HG02588 (cell line): ENCODE data around the gene PNCK.
"Not testable (repeated sequence)": the region's sequence is repeated elsewhere in the genome, so short reads cannot be mapped to it uniquely, and the experiment has no call there.

Experiments
- ATAC-seq: cut with Tn5 transposase; IDR thresholded peaks from one replicate; pipeline ENCODE4 v1.9.1; 2021; ENCODE audit warnings: mild to moderate bottlenecking, moderate library complexity; ENCODE audit not compliant: unreplicated experiment

PNCK gene

DNA sequence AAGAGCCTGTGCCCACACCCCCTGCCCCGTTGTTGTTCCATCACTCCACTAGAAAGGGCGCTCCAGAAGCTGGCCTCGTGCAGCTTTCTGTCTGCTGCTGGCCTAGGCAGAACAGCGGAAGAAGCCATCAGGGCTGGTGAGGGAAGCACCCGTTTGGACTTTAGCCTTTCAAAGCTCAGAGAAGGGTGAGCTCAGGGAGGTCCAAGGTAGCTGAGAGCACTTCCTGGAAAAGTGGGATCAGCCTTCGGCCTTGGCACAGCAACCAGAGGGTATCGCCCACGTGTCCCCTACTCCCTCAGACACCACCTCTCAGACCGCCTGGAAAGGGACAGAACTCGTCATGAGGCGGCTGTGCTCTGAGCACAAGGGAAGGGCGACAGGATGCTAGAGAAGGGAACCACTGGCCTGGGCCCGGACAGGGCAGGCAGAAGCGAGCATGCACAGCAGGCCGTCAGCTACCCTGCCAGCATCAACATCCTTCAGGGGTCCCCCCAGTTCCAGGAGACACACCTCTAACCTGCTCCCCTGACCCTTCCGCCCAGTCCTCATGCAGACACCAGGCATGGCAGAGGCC lies 25.7 kb upstream of the PNCK start:
- ATAC-seq: not testable (repeated sequence)

DNA sequence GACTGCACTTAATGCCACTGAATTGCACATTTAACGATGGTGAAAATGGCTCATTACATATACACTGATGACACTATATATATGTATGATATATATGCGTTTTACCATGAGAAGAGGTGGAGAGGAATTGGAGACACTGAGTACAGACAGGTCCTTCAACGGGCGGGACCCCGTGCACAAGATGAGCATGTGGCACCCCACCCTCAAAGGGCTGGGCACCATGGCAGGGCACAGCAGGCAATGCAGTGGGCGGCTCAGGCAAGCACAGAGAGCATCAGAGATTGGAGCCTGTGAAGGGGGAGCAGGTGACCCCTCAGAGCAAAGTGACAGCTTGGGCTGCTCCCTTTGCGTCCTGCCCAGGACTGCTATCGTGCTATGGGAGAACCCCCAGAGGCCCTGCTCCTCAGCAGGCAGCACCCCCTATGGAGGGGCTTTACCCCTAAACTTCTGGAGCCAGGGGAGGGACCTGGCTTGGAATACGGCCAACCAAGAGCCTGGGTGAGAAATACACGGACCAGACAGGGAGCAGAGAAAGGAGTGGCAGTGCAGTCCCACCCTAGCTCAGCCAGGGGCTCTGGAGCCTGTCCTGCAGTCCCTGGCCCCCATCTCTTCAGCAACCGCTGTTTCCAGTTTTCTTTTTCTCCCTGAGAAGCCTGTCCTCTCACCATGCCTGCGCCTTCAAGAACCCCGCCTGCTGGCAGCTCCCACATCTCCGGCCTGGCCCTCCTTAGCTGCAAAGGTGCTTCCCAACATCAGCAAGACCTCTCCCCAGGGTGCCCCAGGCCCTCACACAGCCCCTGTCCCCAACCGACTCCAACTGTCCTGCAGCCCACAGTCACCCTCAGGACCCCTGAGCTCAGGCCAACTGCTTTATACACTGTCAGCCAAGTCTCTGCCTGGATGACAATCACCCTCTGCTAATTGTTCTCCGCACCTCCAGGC lies 24.6 kb upstream of the PNCK start:
- no peak for ATAC-seq

DNA sequence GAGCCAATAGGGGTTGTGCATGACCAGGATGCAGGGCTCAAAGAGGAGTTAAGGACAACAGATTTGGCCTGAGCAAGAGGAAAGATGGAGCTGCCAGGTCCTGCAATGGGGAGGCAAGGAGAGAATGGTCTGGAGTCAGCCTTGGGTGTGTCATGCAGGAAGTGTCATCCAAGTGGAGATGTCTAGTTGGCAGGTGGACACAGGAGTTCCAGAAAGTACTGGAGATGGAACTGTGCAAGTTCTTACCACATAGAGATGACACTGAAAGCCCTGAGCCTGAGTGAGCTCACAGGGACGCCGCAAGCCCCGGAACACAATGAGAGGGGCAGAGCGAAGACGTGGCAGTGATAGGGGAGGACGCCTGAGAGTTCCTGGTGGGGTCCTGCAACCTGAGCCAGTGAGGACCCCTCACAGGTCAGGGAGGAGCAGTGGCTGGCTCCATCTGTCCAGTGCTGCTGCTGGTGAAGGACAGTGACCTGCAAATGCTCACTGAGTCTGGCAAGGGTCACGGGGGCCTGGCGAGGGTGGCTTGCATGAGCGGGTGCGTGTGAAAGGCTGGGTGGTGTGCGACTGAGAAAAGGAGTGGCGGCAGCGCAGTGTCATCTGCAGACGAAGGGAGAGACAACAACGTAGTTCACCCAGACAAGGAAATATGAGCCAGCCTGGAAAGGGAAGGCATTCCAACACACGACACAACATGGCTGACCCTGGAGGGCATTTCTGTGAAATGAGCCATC lies 23.5 kb upstream of the PNCK start:
- not testable (repeated sequence) for ATAC-seq

DNA sequence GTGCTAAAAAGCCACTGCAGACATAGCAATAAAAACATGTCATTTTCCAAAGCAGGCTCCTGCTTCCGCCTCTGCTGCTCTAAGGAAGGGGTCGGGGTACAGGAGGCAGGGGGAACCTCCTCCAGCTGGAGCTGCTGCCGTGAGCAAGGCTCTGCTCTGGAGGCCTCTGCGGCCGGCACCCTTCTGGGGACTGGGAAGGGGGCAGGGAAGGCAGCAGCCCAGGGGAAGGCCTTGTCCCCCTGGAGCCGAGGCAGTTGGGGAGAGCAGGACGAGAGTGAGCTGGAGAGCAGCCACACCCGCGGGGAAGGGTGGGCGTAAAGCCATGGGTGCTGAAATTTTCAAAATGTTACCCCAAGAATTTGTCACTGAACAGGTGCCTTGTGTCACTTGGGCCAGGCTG lies 22.9 kb upstream of the PNCK start:
- ATAC-seq: not testable (repeated sequence)

DNA sequence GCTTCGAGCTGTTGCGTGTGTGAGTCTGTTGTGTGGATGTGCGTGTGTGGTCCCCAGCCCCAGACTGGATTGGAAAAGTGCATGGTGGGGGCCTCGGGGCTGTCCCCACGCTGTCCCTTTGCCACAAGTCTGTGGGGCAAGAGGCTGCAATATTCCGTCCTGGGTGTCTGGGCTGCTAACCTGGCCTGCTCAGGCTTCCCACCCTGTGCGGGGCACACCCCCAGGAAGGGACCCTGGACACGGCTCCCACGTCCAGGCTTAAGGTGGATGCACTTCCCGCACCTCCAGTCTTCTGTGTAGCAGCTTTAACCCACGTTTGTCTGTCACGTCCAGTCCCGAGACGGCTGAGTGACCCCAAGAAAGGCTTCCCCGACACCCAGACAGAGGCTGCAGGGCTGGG lies 22.5 kb upstream of the PNCK start:
- no peak for ATAC-seq

DNA sequence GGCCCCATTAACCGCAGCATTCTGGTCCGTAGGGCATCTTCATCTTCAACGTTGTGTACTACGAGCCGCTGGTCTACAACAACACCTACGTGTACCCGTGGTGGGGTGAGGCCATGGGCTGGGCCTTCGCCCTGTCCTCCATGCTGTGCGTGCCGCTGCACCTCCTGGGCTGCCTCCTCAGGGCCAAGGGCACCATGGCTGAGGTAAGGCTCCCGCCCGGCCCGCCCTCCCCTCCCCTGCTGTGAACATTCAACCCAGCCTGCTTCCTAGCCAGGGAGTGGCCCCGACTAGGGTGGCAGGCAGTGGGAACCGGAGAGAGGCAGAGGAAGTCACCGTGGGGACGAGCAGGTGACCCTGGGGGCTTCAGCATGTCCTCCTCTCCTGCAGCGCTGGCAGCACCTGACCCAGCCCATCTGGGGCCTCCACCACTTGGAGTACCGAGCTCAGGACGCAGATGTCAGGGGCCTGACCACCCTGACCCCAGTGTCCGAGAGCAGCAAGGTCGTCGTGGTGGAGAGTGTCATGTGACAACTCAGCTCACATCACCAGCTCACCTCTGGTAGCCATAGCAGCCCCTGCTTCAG lies 21.2 kb upstream of the PNCK start:
- ATAC-seq: no peak

DNA sequence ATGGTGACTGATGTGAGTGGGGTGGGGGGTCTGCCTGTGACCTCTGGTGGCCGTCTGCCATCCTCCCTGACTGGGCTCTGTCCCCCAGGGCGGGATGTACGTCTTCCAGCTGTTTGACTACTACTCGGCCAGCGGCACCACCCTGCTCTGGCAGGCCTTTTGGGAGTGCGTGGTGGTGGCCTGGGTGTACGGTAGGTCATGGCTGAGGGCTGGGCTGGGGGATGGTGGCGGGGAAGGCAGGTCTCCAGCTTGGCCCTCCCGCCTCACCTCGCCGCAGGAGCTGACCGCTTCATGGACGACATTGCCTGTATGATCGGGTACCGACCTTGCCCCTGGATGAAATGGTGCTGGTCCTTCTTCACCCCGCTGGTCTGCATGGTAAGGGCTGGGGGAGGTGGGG lies 20.6 kb upstream of the PNCK start:
- not testable (repeated sequence) for ATAC-seq

DNA sequence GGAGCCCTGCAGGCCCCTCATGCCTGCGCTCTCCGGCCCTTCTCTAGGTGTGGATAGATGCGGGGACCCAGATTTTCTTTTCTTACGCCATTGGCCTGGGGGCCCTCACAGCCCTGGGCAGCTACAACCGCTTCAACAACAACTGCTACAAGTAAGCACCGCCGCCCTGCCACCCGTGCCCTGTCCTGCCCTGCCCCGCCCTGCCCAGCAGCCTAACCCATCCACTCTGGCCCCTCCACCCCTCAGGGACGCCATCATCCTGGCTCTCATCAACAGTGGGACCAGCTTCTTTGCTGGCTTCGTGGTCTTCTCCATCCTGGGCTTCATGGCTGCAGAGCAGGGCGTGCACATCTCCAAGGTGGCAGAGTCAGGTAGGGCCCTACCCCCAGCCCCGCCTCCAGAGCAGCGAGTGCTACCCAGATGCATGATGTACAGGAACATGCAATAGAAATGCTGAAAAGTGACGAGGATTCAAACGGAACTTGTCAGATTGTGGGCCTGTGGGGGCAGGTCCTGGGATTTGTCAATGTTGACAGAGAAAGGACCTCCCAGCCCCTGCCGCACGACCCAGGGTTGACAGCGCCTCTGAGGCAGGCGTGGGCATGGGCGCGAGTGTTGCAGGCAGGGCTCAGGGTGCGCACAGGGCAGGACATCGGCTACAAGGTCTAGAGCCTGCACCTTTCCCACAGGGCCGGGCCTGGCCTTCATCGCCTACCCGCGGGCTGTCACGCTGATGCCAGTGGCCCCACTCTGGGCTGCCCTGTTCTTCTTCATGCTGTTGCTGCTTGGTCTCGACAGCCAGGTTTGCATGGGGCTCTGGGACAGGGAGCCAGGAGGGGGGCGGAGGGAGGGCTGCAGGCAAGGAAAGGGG lies 19.8 kb upstream of the PNCK start:
- ATAC-seq: no peak

DNA sequence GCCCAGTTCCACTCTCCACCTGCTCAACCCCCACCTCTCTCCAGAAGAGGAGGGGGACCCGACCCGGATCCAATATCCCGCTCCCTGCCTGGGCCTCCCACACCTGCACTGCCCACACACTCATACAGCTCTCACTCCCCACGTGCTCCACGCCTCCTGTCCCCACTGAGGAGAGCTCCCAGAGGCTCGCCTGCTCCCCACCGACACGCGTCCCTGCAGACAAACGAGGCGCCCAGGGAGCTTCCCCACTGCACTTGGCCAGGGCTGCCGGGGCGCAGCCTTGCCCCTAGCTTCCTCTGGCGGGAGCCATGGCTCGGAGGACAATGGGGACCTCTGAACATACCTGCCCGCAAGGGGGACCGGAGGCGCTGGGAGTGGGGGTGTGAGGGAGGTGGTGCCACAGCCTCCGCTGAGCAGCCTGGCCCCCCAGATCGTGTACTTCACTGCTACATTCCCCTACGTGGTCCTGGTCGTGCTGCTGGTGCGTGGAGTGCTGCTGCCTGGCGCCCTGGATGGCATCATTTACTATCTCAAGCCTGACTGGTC lies 19.1 kb upstream of the PNCK start:
- no peak for ATAC-seq

DNA sequence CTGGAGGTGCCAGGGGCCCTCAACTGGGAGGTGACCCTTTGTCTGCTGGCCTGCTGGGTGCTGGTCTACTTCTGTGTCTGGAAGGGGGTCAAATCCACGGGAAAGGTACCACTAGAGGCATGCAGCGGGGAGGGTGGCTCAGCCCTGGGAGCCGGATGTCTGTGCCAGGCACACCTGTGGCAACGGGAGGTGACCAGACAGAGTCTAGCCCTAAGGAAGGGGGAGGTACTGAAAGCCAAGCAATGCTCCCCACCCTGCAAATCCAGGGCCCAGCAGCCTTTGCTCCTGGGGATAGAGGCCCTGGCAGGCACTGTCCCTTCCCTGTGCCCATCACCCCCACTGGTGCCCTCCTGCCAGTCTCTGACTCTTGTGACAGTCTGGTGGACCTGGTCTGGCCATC lies 18.4 kb upstream of the PNCK start:
- no peak for ATAC-seq

DNA sequence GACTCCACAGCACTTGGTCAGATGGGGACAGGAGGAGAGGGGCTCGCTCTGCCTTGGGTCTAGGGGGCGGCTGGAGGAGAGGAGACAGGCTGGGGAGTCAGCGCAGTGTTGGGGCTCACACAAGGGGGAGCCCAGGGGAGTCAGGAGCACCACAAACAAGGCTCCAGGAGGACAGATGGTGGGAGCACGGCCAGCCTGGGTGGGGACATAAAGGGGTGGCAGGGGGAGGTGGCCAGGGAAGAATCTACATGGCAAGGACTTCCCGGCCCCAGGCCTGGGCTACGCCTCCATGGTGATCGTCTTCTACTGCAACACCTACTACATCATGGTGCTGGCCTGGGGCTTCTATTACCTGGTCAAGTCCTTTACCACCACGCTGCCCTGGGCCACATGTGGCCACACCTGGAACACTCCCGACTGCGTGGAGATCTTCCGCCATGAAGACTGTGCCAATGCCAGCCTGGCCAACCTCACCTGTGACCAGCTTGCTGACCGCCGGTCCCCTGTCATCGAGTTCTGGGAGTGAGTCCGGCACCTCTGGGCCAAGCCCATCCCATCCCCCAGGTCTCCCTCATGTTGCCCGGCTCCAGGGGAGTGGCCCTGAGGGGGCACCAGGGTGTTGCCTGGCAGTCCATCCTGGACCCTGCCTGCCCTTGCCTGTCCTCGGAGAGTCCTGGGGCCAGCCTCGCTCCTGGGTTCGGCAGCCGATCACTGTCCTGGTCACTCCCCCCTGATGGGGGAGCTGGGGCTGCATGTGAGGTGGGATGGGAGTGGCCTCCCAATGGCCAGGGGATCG lies 17.6 kb upstream of the PNCK start:
- ATAC-seq: not testable (repeated sequence)

DNA sequence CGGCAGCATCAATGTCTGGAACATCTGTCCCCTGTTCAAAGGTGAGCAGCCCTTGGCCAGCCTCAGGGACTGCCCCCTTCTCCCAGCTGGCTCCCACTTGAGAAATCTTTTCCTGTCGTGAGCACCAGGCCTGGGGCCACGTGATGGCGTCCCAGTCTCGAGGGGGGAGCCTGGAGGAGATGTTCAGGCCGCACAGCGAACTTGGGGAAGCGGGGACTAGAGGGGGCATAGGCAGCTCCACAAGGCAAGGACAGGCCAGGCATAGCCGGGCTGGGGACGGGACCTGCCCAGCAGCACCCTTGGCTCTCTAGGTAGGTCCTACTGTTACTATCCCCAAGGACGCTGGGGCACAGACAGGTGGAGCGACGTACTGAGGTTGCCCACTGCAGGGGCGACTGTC lies 16.9 kb upstream of the PNCK start:
- ATAC-seq: no peak

DNA sequence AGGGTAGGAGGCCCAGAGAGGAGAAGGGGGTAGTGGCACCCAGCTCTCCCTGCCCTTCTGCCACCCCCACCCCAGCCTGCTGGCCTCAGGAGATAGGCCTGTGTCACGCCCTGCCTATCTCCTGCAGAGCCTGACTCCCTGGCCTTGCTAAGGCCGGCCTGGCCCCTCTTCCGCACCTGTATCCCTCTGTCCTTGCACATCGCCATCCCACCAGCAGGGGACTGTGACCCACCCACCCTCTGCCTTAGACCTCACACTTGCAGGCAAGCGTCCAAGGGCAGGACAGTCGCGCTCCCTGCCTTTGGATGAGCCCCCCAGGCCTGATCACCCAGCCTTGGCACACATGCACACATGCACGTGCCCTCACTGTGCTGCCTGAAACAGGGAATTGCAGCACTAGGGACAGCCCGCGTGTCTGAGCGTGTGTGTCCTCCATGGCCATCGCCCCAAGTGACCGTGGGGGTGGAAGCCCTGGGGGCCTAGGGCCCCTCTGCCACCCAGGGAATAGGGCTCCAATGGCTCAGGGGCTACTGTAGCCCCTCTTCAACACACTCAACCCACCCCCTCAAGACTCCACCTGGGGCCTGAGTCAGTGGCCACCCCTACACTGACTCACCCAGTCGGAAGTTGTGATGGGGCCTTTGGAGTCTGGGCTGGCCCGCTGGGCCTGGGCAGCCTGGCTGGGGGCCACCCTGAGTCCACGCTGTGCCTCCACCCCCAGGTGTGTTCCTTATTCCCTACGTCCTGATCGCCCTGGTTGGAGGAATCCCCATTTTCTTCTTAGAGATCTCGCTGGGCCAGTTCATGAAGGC lies 16.2 kb upstream of the PNCK start:
- ATAC-seq: no peak

DNA sequence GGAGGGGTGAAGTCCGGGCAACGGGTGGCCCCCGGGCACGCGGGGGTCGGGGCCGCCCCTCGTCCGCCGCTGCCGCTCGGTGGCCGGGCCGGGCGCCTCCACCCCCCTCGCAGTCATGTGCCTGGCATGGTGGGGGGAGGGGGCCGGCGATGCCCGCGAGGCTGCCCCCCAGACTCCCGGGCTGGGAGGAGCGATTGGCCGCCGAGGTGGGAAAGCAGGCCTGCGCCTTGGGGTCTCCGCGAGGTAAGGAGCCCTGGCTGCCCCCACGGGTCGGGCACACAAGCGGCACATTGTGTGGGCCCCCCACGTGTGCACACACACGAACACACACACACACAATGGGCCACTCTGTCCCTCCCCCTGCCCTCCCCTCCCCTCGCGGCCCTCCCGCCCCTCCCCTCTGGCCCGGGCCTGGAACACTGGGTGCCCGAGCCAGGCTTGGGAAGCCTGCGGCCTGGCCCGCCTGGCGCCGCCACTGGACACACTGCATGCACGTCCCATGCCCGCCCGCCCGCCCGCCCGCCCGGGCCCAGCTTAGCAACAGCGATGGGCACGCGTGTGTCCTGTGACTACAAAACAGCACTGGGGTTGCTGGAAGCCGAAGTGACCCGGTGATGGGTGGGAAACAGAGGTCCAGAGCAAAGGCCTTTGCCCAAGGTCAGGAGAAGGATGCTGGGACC lies 15.4 kb upstream of the PNCK start:
- no peak for ATAC-seq

DNA sequence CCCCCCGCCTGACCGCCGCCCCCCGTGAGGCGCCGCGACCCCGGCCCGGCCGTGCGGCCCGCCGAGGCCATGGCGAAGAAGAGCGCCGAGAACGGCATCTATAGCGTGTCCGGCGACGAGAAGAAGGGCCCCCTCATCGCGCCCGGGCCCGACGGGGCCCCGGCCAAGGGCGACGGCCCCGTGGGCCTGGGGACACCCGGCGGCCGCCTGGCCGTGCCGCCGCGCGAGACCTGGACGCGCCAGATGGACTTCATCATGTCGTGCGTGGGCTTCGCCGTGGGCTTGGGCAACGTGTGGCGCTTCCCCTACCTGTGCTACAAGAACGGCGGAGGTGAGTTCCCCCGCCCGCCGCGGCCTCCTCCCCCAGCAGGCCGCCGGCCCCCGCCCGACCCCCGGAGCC lies 14.9 kb upstream of the PNCK start:
- no peak for ATAC-seq

DNA sequence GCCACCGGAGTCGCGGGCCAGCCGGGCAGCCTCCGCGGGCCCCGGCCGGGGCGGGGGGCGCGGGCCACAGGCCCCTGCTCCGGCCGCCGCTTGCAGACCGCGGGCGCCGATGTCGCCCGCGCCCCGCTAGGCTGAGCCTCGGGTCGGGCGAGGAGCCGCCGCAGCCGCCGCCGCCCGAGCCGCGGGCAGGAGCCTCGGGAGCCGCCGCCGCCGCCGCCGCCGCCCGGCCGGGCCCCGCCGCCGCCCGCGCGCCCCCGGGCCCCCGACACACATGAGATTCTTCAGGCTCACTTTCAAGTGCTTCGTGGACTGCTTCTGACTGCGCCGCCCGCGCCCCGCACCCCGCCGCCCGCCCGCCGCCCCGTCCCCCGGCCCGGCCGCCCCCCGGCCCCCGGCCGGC lies 14.5 kb upstream of the PNCK start:
- ATAC-seq: no peak

DNA sequence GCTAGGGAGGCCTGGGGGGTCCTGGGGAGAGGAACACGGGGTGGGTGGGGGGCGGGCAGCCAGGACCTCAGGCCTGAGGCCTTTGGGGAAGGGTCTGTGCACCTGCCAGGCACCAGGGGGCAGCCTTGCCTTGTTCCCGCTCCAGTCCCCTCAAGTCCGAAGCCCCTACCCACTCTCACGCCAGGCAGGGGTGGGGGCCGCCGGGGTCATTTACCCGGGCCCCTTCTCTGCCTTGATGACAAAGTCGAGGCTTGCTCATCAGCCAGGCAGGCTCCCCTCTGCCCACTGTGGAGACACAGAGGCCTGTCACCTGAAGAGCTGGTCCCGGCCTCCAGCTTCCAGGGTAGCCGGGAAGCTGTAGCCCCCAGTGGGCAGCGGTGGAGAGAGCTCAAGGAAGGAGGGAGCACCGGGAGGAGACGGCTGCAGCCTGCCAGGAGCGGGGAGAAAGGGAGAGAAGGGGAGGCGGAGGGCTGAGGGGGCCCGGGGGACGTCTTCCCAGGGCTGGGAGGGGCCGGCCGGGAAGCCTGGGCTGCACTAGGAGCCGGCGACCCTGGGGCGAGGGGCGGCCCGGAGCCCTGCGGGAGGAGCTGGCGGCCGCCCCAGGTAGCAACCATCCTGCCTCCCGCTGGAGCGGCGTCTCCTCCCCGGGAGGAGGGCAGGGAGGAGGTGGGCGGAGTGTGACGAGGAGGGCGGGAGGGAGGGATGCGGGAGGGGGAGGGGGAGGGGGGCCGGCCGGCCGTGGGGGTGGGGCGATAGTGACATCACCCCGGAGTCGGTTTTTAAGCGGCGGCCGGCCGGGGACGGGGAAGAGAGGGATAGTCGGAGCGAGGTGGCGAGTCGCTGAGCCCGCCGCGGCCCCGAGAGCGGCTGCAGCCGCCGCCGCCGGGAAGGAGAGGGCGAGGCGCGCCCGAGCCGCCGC lies 13.8 kb upstream of the PNCK start, which contains the start of gene SLC6A8:
TSS of gene SLC6A8 (plus strand) at position 806 of the 919 bp plus-strand sequence. CDS start 649 bp downstream, outside the sequence.
- no peak for ATAC-seq
